Fibroblast of villous mesenchyme (primary cell): ENCODE measurements around the gene FMNL1. TPM values are rescaled to one million over a fixed set of nuclear protein-coding genes. Genes with fewer than 3 reads are reported as not detected.
A peak's percentile ranks its signal among the peaks of the same experiment; 100 is the strongest.

Source experiments
- DNase-seq: peaks from one replicate; pipeline ENCODE4 v3.0.0-alpha.2; 2010; ENCODE audit warnings: low read depth
- H3K4me3 ChIP-seq: 2 replicates; pipeline ENCODE4 v1.5.1; 2011; ENCODE audit warnings: low read depth, mild to moderate bottlenecking, low read length
- CTCF ChIP-seq: IDR thresholded peaks from 2 replicates; pipeline ENCODE4 v1.5.1; 2012; ENCODE audit warnings: low read depth, mild to moderate bottlenecking, low read length; ENCODE audit not compliant: insufficient read depth
- total RNA-seq: library from RNA; depleted of rRNA; stranded (reverse); fragments of >200 nt; gene quantifications from 2 replicates; pipeline ENCODE4 v1.2.3, GENCODE V29; 2012

The FMNL1 gene
- total RNA-seq, 1 donor: 5.2 TPM

- TF ChIP-seq CTCF: no peak
- H3K4me3 ChIP-seq: no peak overlapping the region
- DNase-seq: no peak
Measured at GRCh38 chr17:45289301-45290268, 67.9 kb downstream of the FMNL1 start.

- H3K4me3 ChIP-seq: no peak overlapping the region
- no peak for DNase-seq
- TF ChIP-seq CTCF: no peak
Measured at GRCh38 chr17:45290269-45290765, 68.6 kb downstream of the FMNL1 start.

- no peak for DNase-seq
- no peak for TF ChIP-seq CTCF
- H3K4me3 ChIP-seq: no peak overlapping the region
Measured at GRCh38 chr17:45291171-45291805, 69.6 kb downstream of the FMNL1 start.

- no peak for TF ChIP-seq CTCF
- no peak overlapping the region for H3K4me3 ChIP-seq
- no peak for DNase-seq
Measured at GRCh38 chr17:45292696-45293412, 71.2 kb downstream of the FMNL1 start.

- no peak overlapping the region for H3K4me3 ChIP-seq
- TF ChIP-seq CTCF: peak; percentile 6
- DNase-seq: peak; percentile 96
Measured at GRCh38 chr17:45293413-45294211, 71.9 kb downstream of the FMNL1 start.

GRCh38 chr17:45294506-45294905 is 72.8 kb downstream of the FMNL1 start:
- no peak overlapping the region for H3K4me3 ChIP-seq
- TF ChIP-seq CTCF: no peak
- peak; percentile 92 for DNase-seq
